ENCODE data around the gene SDCBP2.

SDCBP2 gene

DNA sequence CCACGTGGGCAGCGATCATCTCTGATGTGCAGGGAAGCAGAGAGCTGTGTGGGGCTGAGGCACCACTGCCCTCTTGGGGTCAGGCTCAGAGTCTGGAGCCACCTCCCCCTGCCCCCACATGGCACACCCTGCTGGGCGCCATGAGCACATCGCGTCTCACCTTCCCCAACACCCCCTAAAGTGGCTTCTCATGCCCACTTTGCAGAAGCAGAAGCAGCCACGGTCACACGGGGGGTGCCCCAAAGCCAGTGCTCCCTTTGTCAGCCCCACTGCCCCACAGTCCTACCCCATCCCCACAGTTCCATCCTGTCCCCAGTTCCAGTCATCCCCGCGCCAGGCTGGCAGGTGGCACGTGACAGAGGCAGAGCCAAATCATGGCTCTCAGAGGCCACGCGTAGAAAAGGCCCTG is 19.5 kb downstream of the SDCBP2 start:
- no peak for TF ChIP-seq ZFP3 (CRISPR knock-in tag; IDR thresholded peaks at IDR 0.05)
- TF ChIP-seq, protein P1, sequence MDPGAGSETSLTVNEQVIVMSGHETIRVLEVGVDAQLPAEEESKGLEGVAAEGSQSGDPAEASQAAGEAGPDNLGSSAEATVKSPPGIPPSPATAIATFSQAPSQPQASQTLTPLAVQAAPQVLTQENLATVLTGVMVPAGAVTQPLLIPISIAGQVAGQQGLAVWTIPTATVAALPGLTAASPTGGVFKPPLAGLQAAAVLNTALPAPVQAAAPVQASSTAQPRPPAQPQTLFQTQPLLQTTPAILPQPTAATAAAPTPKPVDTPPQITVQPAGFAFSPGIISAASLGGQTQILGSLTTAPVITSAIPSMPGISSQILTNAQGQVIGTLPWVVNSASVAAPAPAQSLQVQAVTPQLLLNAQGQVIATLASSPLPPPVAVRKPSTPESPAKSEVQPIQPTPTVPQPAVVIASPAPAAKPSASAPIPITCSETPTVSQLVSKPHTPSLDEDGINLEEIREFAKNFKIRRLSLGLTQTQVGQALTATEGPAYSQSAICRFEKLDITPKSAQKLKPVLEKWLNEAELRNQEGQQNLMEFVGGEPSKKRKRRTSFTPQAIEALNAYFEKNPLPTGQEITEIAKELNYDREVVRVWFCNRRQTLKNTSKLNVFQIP (CRISPR knock-in tag; IDR thresholded peaks at IDR 0.05; ENCODE audit: borderline replicate concordance, low read depth), result no peak
- TF ChIP-seq PPARA (CRISPR knock-in tag; IDR thresholded peaks at IDR 0.05; ENCODE audit: borderline replicate concordance), result no peak
- no peak for TF ChIP-seq ARNTL (CRISPR knock-in tag; IDR thresholded peaks at IDR 0.05; ENCODE audit: borderline replicate concordance, low read depth)
- no peak for TF ChIP-seq SNAI2 (CRISPR knock-in tag; IDR thresholded peaks at IDR 0.05)
- no peak for TF ChIP-seq ZNF8 (CRISPR knock-in tag; IDR thresholded peaks at IDR 0.05)
- ATAC-seq, result no peak

DNA sequence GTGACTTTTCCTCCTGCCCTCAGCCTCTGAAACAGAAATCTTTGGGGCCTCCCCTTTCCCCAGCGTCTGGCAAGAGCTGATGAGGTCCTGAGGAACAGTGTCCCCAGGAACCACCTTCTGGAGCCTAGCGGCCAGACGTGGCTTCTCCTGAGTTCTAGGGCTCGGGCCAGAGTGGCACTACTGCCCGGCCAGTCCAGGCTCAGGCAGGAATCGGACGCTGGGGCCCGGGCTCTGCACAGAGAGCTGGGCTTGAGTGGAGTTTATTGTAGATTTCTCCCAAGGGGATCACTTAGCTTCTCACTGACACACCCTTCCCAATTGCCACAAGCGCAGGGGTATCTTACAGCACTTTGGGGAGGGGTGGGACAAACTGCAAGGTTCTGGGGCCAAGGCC is 20.2 kb downstream of the SDCBP2 start:
- no peak for ATAC-seq

More for the DNA sequence above, 20.2 kb downstream of the SDCBP2 start:
- no peak for TF ChIP-seq TCF4 (CRISPR knock-in tag; IDR thresholded peaks at IDR 0.05; ENCODE audit: borderline replicate concordance)
- no peak for TF ChIP-seq GLIS3 (CRISPR knock-in tag; IDR thresholded peaks at IDR 0.05)
- no peak for TF ChIP-seq ZNF70 (CRISPR knock-in tag; IDR thresholded peaks at IDR 0.05)
- TF ChIP-seq ZFP3 (CRISPR knock-in tag; IDR thresholded peaks at IDR 0.05), result no peak
- no peak for TF ChIP-seq ZFP30 (CRISPR knock-in tag; IDR thresholded peaks at IDR 0.05)
- TF ChIP-seq ZNF565 (CRISPR knock-in tag; conservative IDR thresholded peaks at IDR 0.05; ENCODE audit: low read depth), result no peak
- TF ChIP-seq, protein P2, sequence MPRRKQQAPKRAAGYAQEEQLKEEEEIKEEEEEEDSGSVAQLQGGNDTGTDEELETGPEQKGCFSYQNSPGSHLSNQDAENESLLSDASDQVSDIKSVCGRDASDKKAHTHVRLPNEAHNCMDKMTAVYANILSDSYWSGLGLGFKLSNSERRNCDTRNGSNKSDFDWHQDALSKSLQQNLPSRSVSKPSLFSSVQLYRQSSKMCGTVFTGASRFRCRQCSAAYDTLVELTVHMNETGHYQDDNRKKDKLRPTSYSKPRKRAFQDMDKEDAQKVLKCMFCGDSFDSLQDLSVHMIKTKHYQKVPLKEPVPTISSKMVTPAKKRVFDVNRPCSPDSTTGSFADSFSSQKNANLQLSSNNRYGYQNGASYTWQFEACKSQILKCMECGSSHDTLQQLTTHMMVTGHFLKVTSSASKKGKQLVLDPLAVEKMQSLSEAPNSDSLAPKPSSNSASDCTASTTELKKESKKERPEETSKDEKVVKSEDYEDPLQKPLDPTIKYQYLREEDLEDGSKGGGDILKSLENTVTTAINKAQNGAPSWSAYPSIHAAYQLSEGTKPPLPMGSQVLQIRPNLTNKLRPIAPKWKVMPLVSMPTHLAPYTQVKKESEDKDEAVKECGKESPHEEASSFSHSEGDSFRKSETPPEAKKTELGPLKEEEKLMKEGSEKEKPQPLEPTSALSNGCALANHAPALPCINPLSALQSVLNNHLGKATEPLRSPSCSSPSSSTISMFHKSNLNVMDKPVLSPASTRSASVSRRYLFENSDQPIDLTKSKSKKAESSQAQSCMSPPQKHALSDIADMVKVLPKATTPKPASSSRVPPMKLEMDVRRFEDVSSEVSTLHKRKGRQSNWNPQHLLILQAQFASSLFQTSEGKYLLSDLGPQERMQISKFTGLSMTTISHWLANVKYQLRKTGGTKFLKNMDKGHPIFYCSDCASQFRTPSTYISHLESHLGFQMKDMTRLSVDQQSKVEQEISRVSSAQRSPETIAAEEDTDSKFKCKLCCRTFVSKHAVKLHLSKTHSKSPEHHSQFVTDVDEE (CRISPR knock-in tag; IDR thresholded peaks at IDR 0.05), result no peak
- no peak for TF ChIP-seq ESRRG (CRISPR knock-in tag; IDR thresholded peaks at IDR 0.05)
- TF ChIP-seq BACH2 (CRISPR knock-in tag; IDR thresholded peaks at IDR 0.05; ENCODE audit: borderline replicate concordance), result no peak
- TF ChIP-seq, protein P3, sequence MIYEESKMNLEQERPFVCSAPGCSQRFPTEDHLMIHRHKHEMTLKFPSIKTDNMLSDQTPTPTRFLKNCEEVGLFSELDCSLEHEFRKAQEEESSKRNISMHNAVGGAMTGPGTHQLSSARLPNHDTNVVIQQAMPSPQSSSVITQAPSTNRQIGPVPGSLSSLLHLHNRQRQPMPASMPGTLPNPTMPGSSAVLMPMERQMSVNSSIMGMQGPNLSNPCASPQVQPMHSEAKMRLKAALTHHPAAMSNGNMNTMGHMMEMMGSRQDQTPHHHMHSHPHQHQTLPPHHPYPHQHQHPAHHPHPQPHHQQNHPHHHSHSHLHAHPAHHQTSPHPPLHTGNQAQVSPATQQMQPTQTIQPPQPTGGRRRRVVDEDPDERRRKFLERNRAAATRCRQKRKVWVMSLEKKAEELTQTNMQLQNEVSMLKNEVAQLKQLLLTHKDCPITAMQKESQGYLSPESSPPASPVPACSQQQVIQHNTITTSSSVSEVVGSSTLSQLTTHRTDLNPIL (CRISPR knock-in tag; IDR thresholded peaks at IDR 0.05; ENCODE audit: low read depth), result no peak
- no peak for TF ChIP-seq ZNF8 (CRISPR knock-in tag; IDR thresholded peaks at IDR 0.05)
- TF ChIP-seq CSDC2 (CRISPR knock-in tag; IDR thresholded peaks at IDR 0.05), result no peak
- TF ChIP-seq RARB (CRISPR knock-in tag; IDR thresholded peaks at IDR 0.05), result no peak
- TF ChIP-seq, protein P1 (CRISPR knock-in tag; IDR thresholded peaks at IDR 0.05; ENCODE audit: borderline replicate concordance, low read depth), result no peak
- TF ChIP-seq ARNTL (CRISPR knock-in tag; IDR thresholded peaks at IDR 0.05; ENCODE audit: borderline replicate concordance, low read depth), result no peak
- no peak for TF ChIP-seq CSRNP3 (CRISPR knock-in tag; IDR thresholded peaks at IDR 0.05)
- TF ChIP-seq PPARA (CRISPR knock-in tag; IDR thresholded peaks at IDR 0.05; ENCODE audit: borderline replicate concordance), result no peak
- TF ChIP-seq ZC3H10 (CRISPR knock-in tag; IDR thresholded peaks at IDR 0.05), result no peak
- TF ChIP-seq, protein P4, sequence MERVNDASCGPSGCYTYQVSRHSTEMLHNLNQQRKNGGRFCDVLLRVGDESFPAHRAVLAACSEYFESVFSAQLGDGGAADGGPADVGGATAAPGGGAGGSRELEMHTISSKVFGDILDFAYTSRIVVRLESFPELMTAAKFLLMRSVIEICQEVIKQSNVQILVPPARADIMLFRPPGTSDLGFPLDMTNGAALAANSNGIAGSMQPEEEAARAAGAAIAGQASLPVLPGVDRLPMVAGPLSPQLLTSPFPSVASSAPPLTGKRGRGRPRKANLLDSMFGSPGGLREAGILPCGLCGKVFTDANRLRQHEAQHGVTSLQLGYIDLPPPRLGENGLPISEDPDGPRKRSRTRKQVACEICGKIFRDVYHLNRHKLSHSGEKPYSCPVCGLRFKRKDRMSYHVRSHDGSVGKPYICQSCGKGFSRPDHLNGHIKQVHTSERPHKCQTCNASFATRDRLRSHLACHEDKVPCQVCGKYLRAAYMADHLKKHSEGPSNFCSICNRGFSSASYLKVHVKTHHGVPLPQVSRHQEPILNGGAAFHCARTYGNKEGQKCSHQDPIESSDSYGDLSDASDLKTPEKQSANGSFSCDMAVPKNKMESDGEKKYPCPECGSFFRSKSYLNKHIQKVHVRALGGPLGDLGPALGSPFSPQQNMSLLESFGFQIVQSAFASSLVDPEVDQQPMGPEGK (CRISPR knock-in tag; IDR thresholded peaks at IDR 0.05; ENCODE audit: borderline replicate concordance), result no peak
